IPS-18c (cell line): ENCODE results near the gene EVC2.

Experiments used
- H3K4me3 ChIP-seq: 2 replicates; pipeline ENCODE4 v1.7.0; 2013; ENCODE audit warnings: low read depth, mild to moderate bottlenecking, low read length, moderate library complexity; ENCODE audit not compliant: insufficient read depth
- H3K9me3 ChIP-seq: one replicate; pipeline ENCODE4 v1.6.1; 2013; ENCODE audit warnings: mild to moderate bottlenecking, low read length, moderate library complexity; ENCODE audit not compliant: control insufficient read depth, insufficient read depth

The EVC2 gene, protein sequence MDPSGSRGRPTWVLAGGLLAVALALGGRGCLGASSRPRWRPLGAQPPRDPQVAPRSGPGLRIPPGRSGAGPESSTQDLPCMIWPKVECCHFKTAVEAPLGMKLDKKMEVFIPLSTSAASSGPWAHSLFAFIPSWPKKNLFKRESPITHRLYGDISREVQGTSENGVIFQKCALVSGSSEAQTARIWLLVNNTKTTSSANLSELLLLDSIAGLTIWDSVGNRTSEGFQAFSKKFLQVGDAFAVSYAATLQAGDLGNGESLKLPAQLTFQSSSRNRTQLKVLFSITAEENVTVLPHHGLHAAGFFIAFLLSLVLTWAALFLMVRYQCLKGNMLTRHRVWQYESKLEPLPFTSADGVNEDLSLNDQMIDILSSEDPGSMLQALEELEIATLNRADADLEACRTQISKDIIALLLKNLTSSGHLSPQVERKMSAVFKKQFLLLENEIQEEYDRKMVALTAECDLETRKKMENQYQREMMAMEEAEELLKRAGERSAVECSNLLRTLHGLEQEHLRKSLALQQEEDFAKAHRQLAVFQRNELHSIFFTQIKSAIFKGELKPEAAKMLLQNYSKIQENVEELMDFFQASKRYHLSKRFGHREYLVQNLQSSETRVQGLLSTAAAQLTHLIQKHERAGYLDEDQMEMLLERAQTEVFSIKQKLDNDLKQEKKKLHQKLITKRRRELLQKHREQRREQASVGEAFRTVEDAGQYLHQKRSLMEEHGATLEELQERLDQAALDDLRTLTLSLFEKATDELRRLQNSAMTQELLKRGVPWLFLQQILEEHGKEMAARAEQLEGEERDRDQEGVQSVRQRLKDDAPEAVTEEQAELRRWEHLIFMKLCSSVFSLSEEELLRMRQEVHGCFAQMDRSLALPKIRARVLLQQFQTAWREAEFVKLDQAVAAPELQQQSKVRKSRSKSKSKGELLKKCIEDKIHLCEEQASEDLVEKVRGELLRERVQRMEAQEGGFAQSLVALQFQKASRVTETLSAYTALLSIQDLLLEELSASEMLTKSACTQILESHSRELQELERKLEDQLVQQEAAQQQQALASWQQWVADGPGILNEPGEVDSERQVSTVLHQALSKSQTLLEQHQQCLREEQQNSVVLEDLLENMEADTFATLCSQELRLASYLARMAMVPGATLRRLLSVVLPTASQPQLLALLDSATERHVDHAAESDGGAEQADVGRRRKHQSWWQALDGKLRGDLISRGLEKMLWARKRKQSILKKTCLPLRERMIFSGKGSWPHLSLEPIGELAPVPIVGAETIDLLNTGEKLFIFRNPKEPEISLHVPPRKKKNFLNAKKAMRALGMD

DNA sequence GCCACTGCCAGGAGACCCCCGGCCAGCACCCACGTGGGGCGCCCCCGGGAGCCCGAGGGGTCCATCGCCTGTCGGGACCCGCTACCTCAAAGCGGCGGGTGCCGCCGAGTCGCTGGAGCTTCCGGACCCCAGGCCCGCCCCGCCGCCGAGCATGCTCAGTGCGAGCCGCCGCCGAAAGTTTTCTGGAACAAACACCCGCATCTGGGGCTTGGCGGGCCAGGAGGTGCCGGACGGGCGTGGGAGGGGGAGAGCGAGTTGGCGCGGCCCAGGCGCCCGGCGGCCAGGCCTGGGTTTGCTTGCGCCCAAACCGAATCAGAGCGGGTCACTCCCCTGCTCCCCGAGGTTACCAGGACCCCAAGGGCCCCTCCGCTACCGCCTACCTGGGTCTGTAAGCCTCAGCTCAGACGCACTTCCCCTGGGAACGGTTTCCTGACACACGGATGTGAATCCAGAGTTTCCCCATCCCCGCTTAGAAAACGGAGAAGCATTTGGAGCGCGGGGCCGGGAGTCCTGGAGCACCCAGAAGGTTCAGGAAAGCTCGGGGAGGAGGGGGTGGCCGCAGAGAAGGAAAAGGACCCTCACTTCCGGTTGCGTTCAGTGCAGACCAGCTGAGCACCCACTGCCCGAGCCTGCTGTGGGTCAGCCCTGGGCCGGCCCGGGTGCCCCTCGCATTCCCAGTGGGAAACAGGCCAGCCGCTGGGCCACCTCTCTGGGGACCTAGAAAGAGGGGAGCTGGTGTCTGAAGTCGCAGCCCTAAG lies at the start of gene EVC2:
Gene EVC2, minus strand, starts transcription at position 111 of the 758 bp plus-strand sequence. Its CDS starts 46 bp downstream, at position 65.
- Histone ChIP-seq H3K9me3 (no peaks in the 10 kb centered on the region), H3K4me3 (peak within 1 kb of the TSS; percentile 78)

DNA sequence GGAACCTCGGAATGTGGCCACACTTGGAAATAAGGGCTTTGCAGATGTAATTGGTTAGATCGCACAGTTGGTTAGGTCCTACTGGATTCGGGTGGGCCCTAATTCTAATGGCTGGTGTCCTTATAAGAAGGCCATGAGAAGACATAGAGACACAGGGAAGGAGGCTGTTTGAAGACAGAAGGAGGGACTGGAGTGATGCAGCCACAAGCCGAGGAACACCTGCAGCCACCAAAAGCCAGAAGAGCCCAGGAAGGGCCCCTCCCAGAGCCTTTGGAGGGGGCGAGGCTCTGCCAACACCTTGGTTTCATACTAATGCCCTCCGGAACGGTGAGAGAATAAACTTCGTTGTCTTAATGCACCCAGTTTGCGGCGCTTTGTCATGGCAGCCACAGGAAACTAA lies 49.6 kb upstream of the EVC2 start:
- no peak overlapping the region for H3K4me3 ChIP-seq
- H3K9me3 ChIP-seq = no peaks in the 10 kb centered on the region

DNA sequence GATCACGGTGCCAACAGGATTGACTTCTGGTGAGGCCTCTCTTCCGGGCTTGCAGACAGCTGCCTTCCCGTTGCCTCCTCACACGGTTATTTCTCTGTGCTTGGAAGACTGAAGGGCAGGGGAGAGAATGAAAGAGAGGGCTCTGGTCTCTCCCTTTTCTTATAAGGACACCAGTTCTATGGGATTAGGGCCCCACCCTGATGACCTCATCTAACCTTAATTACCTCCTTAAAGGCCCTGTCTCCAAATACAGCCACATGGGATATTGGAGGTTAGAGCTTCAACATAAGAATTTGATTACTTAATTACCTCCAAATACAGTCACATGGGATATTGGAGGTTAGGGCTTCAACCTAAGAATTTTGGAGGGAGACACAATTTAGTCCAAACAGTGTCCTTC lies 49.2 kb upstream of the EVC2 start:
- Histone ChIP-seq H3K4me3 (no peak overlapping the region), H3K9me3 (no peaks in the 10 kb centered on the region)

DNA sequence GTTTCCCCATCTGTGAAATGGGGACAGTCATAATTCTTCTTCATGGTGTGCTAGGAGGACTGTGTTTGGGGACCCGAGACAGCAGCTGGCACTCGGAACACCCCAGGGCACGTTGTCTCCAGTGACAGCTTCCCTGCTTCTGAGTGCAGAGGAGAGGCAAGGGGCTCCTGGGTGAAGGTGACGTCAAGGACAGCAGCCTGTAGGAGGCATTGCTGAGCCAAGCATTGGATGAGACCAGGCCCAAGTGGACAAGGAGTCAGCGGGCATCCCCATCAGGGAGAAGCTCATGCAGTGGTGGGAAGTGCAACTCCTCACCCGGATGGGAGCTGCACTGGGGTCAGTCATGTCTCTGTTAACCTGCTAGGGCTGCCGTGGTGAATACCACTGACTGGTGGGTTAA lies 48.7 kb upstream of the EVC2 start:
- Histone ChIP-seq H3K4me3 (no peak overlapping the region), H3K9me3 (no peaks in the 10 kb centered on the region)

DNA sequence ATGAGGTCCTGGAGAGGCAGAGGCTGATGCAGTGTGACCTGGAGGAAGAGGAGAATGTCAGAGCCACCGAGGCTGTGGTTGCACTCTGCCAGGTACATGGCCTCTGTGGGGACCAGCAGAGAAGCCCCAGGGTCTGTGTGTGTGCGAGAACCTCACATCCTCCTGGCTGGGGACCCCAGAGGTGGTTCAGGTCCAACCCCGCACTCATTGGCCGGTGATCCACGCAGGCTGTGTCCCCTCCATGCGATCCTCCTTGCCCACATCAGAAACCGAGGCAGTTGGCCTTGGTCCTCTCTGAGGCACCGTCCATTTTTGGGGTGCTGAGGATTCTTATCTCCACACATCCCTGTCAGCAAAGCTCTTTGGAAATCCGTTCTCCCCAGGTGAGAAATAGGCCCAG lies 47.9 kb upstream of the EVC2 start:
- H3K9me3 ChIP-seq = no peaks in the 10 kb centered on the region
- H3K4me3 ChIP-seq = no peak overlapping the region

DNA sequence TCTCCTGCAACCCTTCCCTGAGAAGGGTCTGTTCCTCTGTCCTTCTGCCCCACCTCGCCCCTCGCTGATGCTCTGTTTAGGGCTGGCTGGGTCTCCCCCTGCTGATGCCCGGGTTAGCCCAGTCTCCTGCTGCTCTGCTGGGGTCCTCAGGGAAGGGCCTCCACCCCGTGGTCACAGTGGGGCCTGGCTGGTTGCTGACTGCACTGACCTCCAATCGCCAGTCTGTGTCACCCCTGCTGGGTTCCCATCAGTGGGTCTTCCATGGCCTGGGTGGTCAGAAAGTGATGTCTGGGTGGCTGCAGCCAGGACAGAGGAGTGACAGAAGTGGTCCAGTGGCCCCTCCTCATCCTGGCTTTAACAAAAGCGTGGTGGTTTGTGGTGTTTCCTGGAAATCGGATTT lies 47.3 kb upstream of the EVC2 start:
- H3K4me3 ChIP-seq = no peak overlapping the region

DNA sequence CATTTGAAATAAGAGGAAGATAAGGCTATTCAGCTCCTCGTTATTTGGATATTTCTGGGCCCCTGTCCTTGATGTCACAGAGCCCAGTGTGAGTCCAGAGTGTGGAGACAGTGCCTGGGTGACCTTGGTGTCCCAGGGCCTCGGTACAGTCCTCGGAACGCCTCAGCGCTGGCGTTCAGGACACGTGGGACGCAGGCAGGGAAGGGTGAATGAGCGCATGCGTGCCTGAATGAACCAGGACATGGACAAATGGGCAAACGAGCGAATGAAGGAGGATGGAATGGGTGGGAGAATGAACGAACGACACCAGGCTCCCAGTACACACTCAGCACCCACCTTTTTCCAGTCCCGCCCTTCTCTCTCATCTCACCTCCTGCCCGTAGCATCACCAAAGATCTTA lies 46.8 kb upstream of the EVC2 start:
- Histone ChIP-seq H3K9me3 (no peaks in the 10 kb centered on the region), H3K4me3 (no peak overlapping the region)

More for the DNA sequence above, 47.3 kb upstream of the EVC2 start:
- H3K9me3 ChIP-seq = no peaks in the 10 kb centered on the region

DNA sequence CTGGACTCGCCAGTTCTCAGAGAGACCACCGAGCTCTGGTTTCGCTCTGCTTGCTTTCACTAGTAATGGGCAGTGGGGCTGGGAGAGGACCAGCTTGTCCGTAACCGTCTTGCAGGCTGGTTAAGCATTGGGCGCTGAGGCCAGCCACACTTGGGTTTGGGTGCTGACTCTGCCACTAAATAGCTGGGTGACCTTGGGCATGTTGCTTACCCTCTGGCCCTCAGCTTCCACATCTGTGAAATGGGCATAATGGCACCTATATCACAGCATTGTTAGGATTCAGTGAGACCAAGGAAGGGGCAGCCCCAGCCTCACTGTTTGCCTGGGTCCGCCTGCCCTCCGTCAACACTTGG lies 46.1 kb upstream of the EVC2 start:
- Histone ChIP-seq H3K4me3 (no peak overlapping the region), H3K9me3 (no peaks in the 10 kb centered on the region)

DNA sequence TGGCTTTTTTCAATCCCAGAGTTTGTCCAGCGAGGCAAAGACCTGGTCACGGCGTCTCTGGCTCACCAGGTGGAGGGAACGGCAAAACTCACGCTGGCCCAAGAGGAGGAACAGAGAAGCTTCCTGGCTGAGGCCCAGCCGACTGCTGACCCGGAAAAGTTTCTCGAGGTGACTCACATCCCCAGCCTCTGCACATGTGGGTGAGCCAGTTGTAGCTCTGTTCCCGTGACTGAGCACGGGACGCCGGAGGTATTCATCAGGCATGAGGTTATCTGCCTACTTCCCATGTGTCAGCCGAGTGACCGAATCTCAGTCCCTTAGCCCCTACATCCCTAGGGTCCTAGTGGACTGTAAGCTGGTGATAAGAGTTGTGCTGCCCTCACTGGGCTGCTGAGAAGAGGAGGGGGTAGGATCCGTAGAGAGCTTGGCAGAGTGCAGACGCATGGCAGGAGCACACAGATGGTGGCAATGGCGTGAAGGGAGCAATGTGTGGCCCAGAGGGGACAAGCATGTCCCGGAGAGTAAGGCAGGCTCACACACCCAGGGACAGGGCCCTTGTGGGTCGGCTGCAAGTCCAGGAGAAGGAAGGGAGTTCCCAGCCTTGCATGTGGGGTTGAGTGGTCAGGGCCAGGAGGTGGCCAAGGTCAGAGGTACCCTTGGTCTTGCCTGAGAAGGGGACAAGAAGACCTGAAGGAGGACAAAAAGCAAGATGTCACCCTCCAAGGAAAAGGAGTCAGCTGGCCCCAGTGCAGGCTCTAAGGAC lies 45.6 kb upstream of the EVC2 start:
- H3K9me3 ChIP-seq = no peaks in the 10 kb centered on the region

DNA sequence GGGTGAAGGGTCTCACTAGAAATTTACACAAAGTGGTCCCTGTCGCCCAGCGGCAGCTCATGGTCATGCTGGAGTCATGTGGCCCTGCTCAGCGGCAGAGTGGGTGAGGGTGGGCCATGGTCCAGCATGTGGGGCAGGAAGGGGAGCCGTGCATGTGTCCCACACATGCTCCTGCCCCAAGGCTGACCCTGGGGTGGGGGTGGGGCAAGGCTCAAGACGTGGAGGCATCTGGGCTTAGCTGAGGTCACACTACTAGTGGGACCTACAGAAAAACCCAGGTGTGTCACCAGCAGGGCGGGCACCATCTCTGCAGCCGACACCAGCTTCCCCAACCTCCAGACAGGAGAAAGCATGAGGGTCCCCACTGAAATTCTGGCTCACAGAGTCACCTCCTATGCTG lies 45.0 kb upstream of the EVC2 start:
- Histone ChIP-seq H3K9me3 (no peaks in the 10 kb centered on the region), H3K4me3 (no peak overlapping the region)

More for the DNA sequence above, 45.6 kb upstream of the EVC2 start:
- no peak overlapping the region for H3K4me3 ChIP-seq

DNA sequence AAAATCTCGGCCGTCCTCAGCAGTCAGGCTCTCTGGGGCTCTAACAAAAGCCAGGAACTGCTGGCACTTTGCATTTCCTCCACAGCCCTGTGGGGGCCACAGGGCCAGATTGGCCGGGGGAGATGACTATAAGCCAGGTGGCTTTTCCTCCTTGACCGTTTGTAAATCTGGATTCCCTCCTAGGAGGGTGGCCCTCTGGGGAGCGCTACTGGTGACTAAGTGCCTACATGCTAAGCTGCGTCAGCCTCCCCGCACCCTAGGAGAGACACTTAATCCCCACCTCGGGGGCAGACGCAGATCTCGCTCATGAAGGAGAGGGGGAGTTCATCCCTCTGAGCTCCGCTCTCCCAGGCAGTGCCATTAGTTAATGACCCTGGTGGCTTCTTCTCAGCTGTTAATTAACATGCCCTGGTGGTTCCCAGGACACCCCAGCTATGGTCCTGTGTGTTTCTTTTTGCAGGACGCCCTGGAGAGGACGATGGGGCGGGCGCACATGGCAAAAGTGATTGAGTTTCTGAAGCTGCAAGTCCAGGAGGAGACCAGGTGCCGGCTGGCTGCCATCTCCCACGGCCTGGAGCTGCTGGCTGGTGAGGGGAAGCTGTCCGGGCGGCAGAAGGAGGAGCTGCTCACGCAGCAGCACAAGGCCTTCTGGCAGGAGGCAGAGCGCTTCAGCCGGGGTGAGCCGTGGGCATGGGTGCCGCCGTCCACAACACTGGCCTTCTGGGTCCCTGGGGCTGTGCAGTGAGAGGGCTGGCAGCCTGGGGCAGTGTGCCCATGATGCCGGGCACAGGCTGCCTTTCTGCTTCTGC lies 44.2 kb upstream of the EVC2 start:
- Histone ChIP-seq H3K4me3 (no peak overlapping the region), H3K9me3 (no peaks in the 10 kb centered on the region)

DNA sequence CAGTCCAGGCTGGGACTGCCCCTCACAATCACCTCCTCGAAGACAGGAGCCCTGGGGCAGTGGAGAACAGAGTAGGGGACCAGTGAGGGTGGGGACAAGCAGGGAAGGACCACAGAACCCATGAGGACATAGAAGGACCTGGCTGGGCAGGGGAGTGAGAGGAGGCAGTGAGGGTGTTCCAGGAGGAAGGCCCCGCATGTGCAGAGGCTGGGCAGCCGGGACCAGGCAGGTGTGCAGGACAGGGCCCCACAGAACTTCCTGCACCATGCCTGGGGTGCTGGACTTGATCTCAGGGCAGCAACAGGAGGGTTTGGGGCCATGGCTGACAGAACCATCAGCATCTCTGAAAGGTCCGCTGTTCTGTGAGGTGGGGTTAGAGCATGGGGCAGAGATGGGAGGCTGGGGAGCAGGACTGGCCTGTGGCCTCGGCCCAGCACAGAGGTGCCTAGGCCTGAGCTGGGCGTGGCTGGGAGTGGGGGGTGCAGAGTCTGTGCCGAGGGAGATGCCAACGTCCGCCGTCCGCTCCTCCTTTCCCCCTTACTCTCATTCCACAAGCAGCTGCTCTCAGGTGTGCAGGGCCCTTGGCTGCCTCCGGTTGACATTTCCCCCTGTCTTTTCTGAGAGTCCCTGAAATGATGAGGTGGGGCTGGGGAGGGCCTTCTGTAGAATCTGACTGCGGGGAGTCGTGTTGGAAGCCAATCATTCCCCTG lies 43.5 kb upstream of the EVC2 start:
- no peak overlapping the region for H3K4me3 ChIP-seq

DNA sequence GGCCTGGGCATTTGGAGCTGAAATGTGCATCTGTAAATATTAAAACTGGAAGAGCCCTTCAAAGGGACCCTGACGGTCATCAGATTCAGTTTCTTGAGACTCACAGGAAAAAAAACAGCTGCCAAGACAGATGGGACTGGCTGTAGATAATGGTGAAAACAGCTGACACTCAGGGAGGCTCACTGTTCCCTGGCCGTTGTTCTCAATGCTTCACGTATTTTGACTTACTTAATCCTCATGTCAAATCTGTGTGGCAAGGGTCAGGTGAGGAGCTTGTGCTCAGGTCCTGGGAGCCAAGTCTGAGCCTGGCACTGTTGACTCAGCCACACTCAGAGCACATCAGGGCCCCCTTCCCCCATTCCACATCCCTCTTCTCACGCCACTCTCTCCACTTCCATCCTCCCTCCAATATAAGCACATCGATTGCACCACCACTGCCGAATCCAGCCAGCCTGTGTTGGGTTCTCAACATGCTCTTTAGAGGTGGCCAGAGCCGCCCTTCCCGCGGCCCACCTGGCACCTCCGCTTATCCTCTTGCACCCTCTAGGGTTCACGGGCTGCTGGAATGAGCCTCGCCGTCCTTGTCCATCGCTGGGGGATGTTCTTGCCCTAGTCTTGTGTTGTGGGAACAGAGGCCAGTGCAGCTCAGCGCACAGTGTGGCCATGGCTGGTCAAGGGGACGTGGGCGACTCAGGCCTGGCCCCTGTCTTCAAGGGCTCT lies 42.7 kb upstream of the EVC2 start:
- Histone ChIP-seq H3K9me3 (no peaks in the 10 kb centered on the region), H3K4me3 (no peak overlapping the region)

More for the DNA sequence above, 43.5 kb upstream of the EVC2 start:
- no peaks in the 10 kb centered on the region for H3K9me3 ChIP-seq
